Left renal pelvis (tissue), 4 donors: ENCODE data around the gene KCNH6. TPM values are rescaled to one million over a fixed set of nuclear protein-coding genes. Genes with fewer than 3 reads are reported as not detected.

ENCODE experiments used
- DNase-seq, 4 donors: peaks; one replicate each; pipeline ENCODE4 v3.0.0-alpha.2; 2013; ENCODE audit warnings: low read depth in 4 of 4, low spot score in 3 of 4
- polyA plus RNA-seq, 4 donors: library from polyadenylated mRNA; unstranded; fragments of 120-200 nt; gene quantifications; one replicate each; pipeline ENCODE4 v1.2.1, GENCODE V29; 2013; ENCODE audit not compliant: insufficient read length in 4 of 4

Gene KCNH6
- polyA plus RNA-seq, 4 donors, result 0.07 to 2.5 (median 0.98) TPM

- DNase-seq, result no peak
These were observed 6.8 kb downstream of the KCNH6 start for GRCh38 chr17:63529711-63530556.

GRCh38 chr17:63530557-63531021, 7.4 kb downstream of the KCNH6 start:
- DNase-seq, result no peak

GRCh38 chr17:63531022-63531965, 8.1 kb downstream of the KCNH6 start:
- DNase-seq, result no peak

- no peak for DNase-seq
These were observed 10.4 kb downstream of the KCNH6 start for GRCh38 chr17:63533433-63534077.

- no peak for DNase-seq
These were observed 11.0 kb downstream of the KCNH6 start for GRCh38 chr17:63534078-63534570.

GRCh38 chr17:63534816-63535455, 11.8 kb downstream of the KCNH6 start:
- DNase-seq, result no peak

- no peak for DNase-seq
These were observed 12.5 kb downstream of the KCNH6 start for GRCh38 chr17:63535640-63536039.

GRCh38 chr17:63537001-63537400, 13.8 kb downstream of the KCNH6 start:
- no peak for DNase-seq

- no peak for DNase-seq
These were observed 15.0 kb downstream of the KCNH6 start for GRCh38 chr17:63537991-63538692.

- no peak for DNase-seq
These were observed 15.8 kb downstream of the KCNH6 start for GRCh38 chr17:63538693-63539595.

- no peak for DNase-seq
These were observed 17.4 kb downstream of the KCNH6 start for GRCh38 chr17:63540590-63540989.

- no peak for DNase-seq
These were observed 19.0 kb downstream of the KCNH6 start for GRCh38 chr17:63542218-63542545.

- DNase-seq, result no peak
These were observed 20.0 kb downstream of the KCNH6 start for GRCh38 chr17:63542942-63543821.

GRCh38 chr17:63543822-63544420, 20.8 kb downstream of the KCNH6 start:
- DNase-seq, result no peak

- no peak for DNase-seq
These were observed 21.5 kb downstream of the KCNH6 start for GRCh38 chr17:63544467-63545301.

- DNase-seq, result no peak
These were observed 23.3 kb downstream of the KCNH6 start for GRCh38 chr17:63546308-63547082.
